Vagina (tissue), 2 donors: ENCODE results near the gene SYP. TPM values are rescaled to one million over a fixed set of nuclear protein-coding genes. Genes with fewer than 3 reads are reported as not detected.

Experiments used
- DNase-seq, 2 donors: peaks; one replicate each; pipeline ENCODE4 v3.0.0-alpha.2; 2017; ENCODE audit errors: extremely low spot score in 2 of 2
- H3K27ac ChIP-seq: fragments of 200-600 bp; sonication (generic); one replicate; pipeline ENCODE4 v1.5.1; 2019
- H3K27me3 ChIP-seq: fragments of 200-600 bp; sonication (generic); one replicate; pipeline ENCODE4 v1.5.1; 2019
- H3K36me3 ChIP-seq, 2 donors: fragments of 200-600 bp; sonication (generic); one replicate each; pipeline ENCODE4 v1.5.1; 2017 to 2019
- H3K4me1 ChIP-seq: fragments of 200-600 bp; sonication (generic); one replicate; pipeline ENCODE4 v1.5.1; 2019
- H3K4me3 ChIP-seq, 2 donors: fragments of 200-600 bp; sonication (generic); 1 replicate in 1 of 2; 2 replicates in 1 of 2; pipeline ENCODE4 v1.5.1; 2016 to 2019
- H3K9me3 ChIP-seq: fragments of 200-600 bp; sonication (generic); one replicate; pipeline ENCODE4 v1.5.1; 2019
- CTCF ChIP-seq, 3 experiments: fragments of 450-650 bp in 2 of 3; fragments of 200-600 bp in 1 of 3; sonication (generic) in 1 of 3; IDR thresholded peaks; one replicate each; pipeline ENCODE4 v1.5.1; 2017 to 2019; ENCODE audit warnings: antibody characterized with exemption in 3 of 3, mild to moderate bottlenecking in 2 of 3, moderate library complexity in 2 of 3
- POLR2A ChIP-seq, 2 donors: fragments of 450-650 bp; IDR thresholded peaks; one replicate each; pipeline ENCODE4 v1.6.1; 2017; ENCODE audit warnings: antibody characterized with exemption in 2 of 2, mild to moderate bottlenecking in 2 of 2, moderate library complexity in 2 of 2
- POLR2AphosphoS5 ChIP-seq, 2 donors: sonication (generic); formaldehyde crosslinking; IDR thresholded peaks; one replicate each; pipeline ENCODE4 v1.9.0; 2017; ENCODE audit warnings: antibody characterized with exemption in 2 of 2, mild to moderate bottlenecking in 2 of 2, low read depth in 1 of 2; ENCODE audit not compliant: insufficient read depth in 1 of 2
- intact Hi-C: fragments of 100-400 bp; cut with DNase I; formaldehyde crosslinking; loops from one replicate; pipeline ENCODE4 v1.15.1; 2023
- total RNA-seq: library from RNA; depleted of rRNA; stranded (reverse); fragments of >200 nt; gene quantifications from one replicate; pipeline ENCODE4 v1.2.3, GENCODE V29; 2016

The SYP gene
- total RNA-seq, 1 donor from 2014 or later, result 11.0 TPM

- DNase-seq, result no peak
- no peak for TF ChIP-seq POLR2AphosphoS5 (IDR thresholded peaks at IDR 0.05; ENCODE audit: insufficient read depth in 1 of 2, low read depth in 1 of 2)
- TF ChIP-seq POLR2A (IDR thresholded peaks at IDR 0.05), result no peak
- TF ChIP-seq CTCF (IDR thresholded peaks at IDR 0.05), result no peak
- H3K9me3 ChIP-seq, result no peaks in the 10 kb centered on the region
- no peaks in the 10 kb centered on the region for H3K27me3 ChIP-seq
- H3K36me3 ChIP-seq, result no peaks in the 10 kb centered on the region
- no peaks in the 10 kb centered on the region for H3K4me1 ChIP-seq
- intact Hi-C loops, result no loop called here
- H3K4me3 ChIP-seq, result no peak overlapping the region
- no peak overlapping the region for H3K27ac ChIP-seq
These were observed 25.9 kb upstream of the SYP start for GRCh38 chrX:49225858-49226257.

GRCh38 chrX:49221868-49222267 is 21.9 kb upstream of the SYP start:
- intact Hi-C loops, result no loop called here
- H3K36me3 ChIP-seq, result no peaks in the 10 kb centered on the region
- no peak for DNase-seq
- H3K4me3 ChIP-seq, result no peak overlapping the region
- no peak overlapping the region for H3K27ac ChIP-seq
- no peaks in the 10 kb centered on the region for H3K4me1 ChIP-seq
- H3K27me3 ChIP-seq, result no peaks in the 10 kb centered on the region
- TF ChIP-seq POLR2AphosphoS5 (IDR thresholded peaks at IDR 0.05; ENCODE audit: insufficient read depth in 1 of 2, low read depth in 1 of 2) (no peak), POLR2A (IDR thresholded peaks at IDR 0.05) (no peak), CTCF (IDR thresholded peaks at IDR 0.05) (no peak)
- H3K9me3 ChIP-seq, result no peaks in the 10 kb centered on the region

- no peaks in the 10 kb centered on the region for H3K36me3 ChIP-seq
- no peak for DNase-seq
- H3K27ac ChIP-seq, result no peak overlapping the region
- H3K4me1 ChIP-seq, result no peaks in the 10 kb centered on the region
- no peaks in the 10 kb centered on the region for H3K27me3 ChIP-seq
- no peaks in the 10 kb centered on the region for H3K9me3 ChIP-seq
- TF ChIP-seq CTCF (IDR thresholded peaks at IDR 0.05) (no peak), POLR2A (IDR thresholded peaks at IDR 0.05) (no peak), POLR2AphosphoS5 (IDR thresholded peaks at IDR 0.05; ENCODE audit: insufficient read depth in 1 of 2, low read depth in 1 of 2) (no peak)
- H3K4me3 ChIP-seq, result no peak overlapping the region
- intact Hi-C loops, result no loop called here
These were observed 20.1 kb upstream of the SYP start for GRCh38 chrX:49220100-49220499.

- no peak overlapping the region for H3K4me3 ChIP-seq
- no peaks in the 10 kb centered on the region for H3K36me3 ChIP-seq
- intact Hi-C loops, result no loop called here
- H3K9me3 ChIP-seq, result no peaks in the 10 kb centered on the region
- TF ChIP-seq POLR2AphosphoS5 (IDR thresholded peaks at IDR 0.05; ENCODE audit: insufficient read depth in 1 of 2, low read depth in 1 of 2) (no peak), CTCF (IDR thresholded peaks at IDR 0.05) (no peak), POLR2A (IDR thresholded peaks at IDR 0.05) (no peak)
- H3K4me1 ChIP-seq, result no peaks in the 10 kb centered on the region
- no peak for DNase-seq
- H3K27ac ChIP-seq, result no peak overlapping the region
- no peaks in the 10 kb centered on the region for H3K27me3 ChIP-seq
These were observed 15.1 kb upstream of the SYP start for GRCh38 chrX:49214996-49215526.

- TF ChIP-seq CTCF (IDR thresholded peaks at IDR 0.05), result no peak
- no peak for TF ChIP-seq POLR2A (IDR thresholded peaks at IDR 0.05)
- TF ChIP-seq POLR2AphosphoS5 (IDR thresholded peaks at IDR 0.05; ENCODE audit: insufficient read depth in 1 of 2, low read depth in 1 of 2), result no peak
- Histone ChIP-seq H3K9me3 (no peaks in the 10 kb centered on the region), H3K27me3 (no peaks in the 10 kb centered on the region), H3K36me3 (no peaks in the 10 kb centered on the region), H3K4me1 (no peaks in the 10 kb centered on the region), H3K27ac (no peak overlapping the region), H3K4me3 (no peak overlapping the region)
- intact Hi-C loops, result no loop called here
- DNase-seq, result no peak
These were observed 14.4 kb upstream of the SYP start for GRCh38 chrX:49214416-49214815.
